HEK293 (cell line): ENCODE measurements around the gene ZNF831.
A peak's percentile ranks its signal among the peaks of the same experiment; 100 is the strongest.

Experiments used
- CTCF ChIA-PET: fragments of 350-600 bp; formaldehyde crosslinking; extraction: SDS; loops from one replicate; lab custom pipeline; 2021; ENCODE audit warnings: antibody characterized with exemption; lab: Yijun Ruan, JAX
- POLR2A ChIA-PET: fragments of 300-600 bp; formaldehyde crosslinking; extraction: SDS; loops from one replicate; lab custom pipeline; 2020; ENCODE audit warnings: antibody characterized with exemption, inconsistent platforms; lab: Yijun Ruan, JAX
- H3K27ac ChIP-seq: fragments of 200-500 bp; sonication (Bioruptor generic); 2 replicates; pipeline ENCODE4 v1.5.1; 2014; ENCODE audit warnings: low read depth, low read length, control low read depth, inconsistent platforms; ENCODE audit errors: extremely low read depth
- H3K36me3 ChIP-seq, 2 experiments: fragments of 200-500 bp in 1 of 2; sonication (Bioruptor generic) in 1 of 2; 1 replicate in 1 of 2; 2 replicates in 1 of 2; pipeline ENCODE4 v1.5.1; 2014 to 2017; ENCODE audit warnings: inconsistent platforms in 2 of 2, low read length in 2 of 2; ENCODE audit not compliant: control insufficient read depth in 2 of 2, insufficient read depth in 1 of 2
- H3K4me1 ChIP-seq: fragments of 200-500 bp; sonication (Bioruptor generic); 2 replicates; pipeline ENCODE4 v1.5.1; 2014; ENCODE audit warnings: mild to moderate bottlenecking, low read length, inconsistent platforms; ENCODE audit not compliant: control insufficient read depth, insufficient read depth
- H3K4me3 ChIP-seq: 2 replicates; pipeline ENCODE4 v1.5.1; 2011; ENCODE audit warnings: low read depth, mild to moderate bottlenecking, control low read depth, low read length, moderate library complexity
- H3K9me3 ChIP-seq: fragments of 200-500 bp; sonication (Bioruptor generic); 2 replicates; pipeline ENCODE4 v1.5.1; 2014; ENCODE audit warnings: low read depth, low read length, inconsistent platforms; ENCODE audit not compliant: control insufficient read depth, insufficient read depth
- ATF2 ChIP-seq: fragments of 450-650 bp; formaldehyde crosslinking; IDR thresholded peaks from 2 replicates; pipeline ENCODE4 v1.5.1; 2016; ENCODE audit warnings: missing biosample characterization, missing genetic modification characterization, low read depth
- ELK4 ChIP-seq: IDR thresholded peaks from 2 replicates; pipeline ENCODE4 v1.6.1; 2011; ENCODE audit warnings: mild to moderate bottlenecking, low read depth, low read length, borderline replicate concordance
- GLIS1 ChIP-seq: fragments of 450-650 bp; formaldehyde crosslinking; IDR thresholded peaks from 2 replicates; pipeline ENCODE4 v1.5.1; 2016; ENCODE audit warnings: missing biosample characterization, missing genetic modification characterization
- GLIS2 ChIP-seq: fragments of 450-650 bp; formaldehyde crosslinking; IDR thresholded peaks from 2 replicates; pipeline ENCODE4 v1.5.1; 2016; ENCODE audit warnings: missing biosample characterization, missing genetic modification characterization
- HOXC10 ChIP-seq: sonication (generic); formaldehyde crosslinking; IDR thresholded peaks from 2 replicates; pipeline ENCODE4 v1.8.1; 2023; ENCODE audit warnings: mild to moderate bottlenecking, missing genetic modification reagents
- HOXD13 ChIP-seq: sonication (generic); formaldehyde crosslinking; IDR thresholded peaks from 2 replicates; pipeline ENCODE4 v1.8.0; 2022; ENCODE audit warnings: missing genetic modification reagents, borderline replicate concordance
- KLF16 ChIP-seq: fragments of 450-650 bp; formaldehyde crosslinking; IDR thresholded peaks from 2 replicates; pipeline ENCODE4 v1.5.1; 2017; ENCODE audit warnings: missing biosample characterization, missing genetic modification characterization
- OVOL3 ChIP-seq: fragments of 450-650 bp; formaldehyde crosslinking; IDR thresholded peaks from 2 replicates; pipeline ENCODE4 v1.5.1; 2016; ENCODE audit warnings: missing biosample characterization, missing genetic modification characterization
- PRDM1 ChIP-seq: fragments of 450-650 bp; formaldehyde crosslinking; IDR thresholded peaks from 2 replicates; pipeline ENCODE4; 2016; ENCODE audit warnings: missing biosample characterization, missing genetic modification characterization
- ZBTB1 ChIP-seq: fragments of 450-650 bp; formaldehyde crosslinking; IDR thresholded peaks from 2 replicates; pipeline ENCODE4 v1.5.1; 2016; ENCODE audit warnings: missing biosample characterization, missing genetic modification characterization
- ZNF155 ChIP-seq: fragments of 450-650 bp; formaldehyde crosslinking; IDR thresholded peaks from 2 replicates; pipeline ENCODE4 v1.5.1; 2016; ENCODE audit warnings: missing biosample characterization, missing genetic modification characterization
- ZNF366 ChIP-seq: fragments of 450-650 bp; formaldehyde crosslinking; conservative IDR thresholded peaks from 2 replicates; pipeline ENCODE4 v1.5.1; 2016; ENCODE audit warnings: missing biosample characterization, missing genetic modification characterization
- ZNF510 ChIP-seq: fragments of 450-650 bp; formaldehyde crosslinking; IDR thresholded peaks from 2 replicates; pipeline ENCODE4 v1.5.1; 2018; ENCODE audit warnings: mild to moderate bottlenecking, missing genetic modification characterization, missing biosample characterization; ENCODE audit not compliant: insufficient replicate concordance
- ZNF544 ChIP-seq: fragments of 450-650 bp; formaldehyde crosslinking; IDR thresholded peaks from 2 replicates; pipeline ENCODE4 v1.5.0; 2017; ENCODE audit warnings: missing biosample characterization, missing genetic modification characterization
- ZNF560 ChIP-seq: fragments of 450-650 bp; formaldehyde crosslinking; IDR thresholded peaks from 2 replicates; pipeline ENCODE4 v1.5.1; 2017; ENCODE audit warnings: missing biosample characterization, missing genetic modification characterization, borderline replicate concordance
- ZNF600 ChIP-seq: fragments of 450-650 bp; formaldehyde crosslinking; IDR thresholded peaks from 2 replicates; pipeline ENCODE4 v1.5.1; 2016; ENCODE audit warnings: missing biosample characterization, missing genetic modification characterization
- ZNF626 ChIP-seq: fragments of 450-650 bp; sonication (Bioruptor Pico); formaldehyde crosslinking; IDR thresholded peaks from 2 replicates; pipeline ENCODE4 v1.5.1; 2018; ENCODE audit warnings: missing biosample characterization, missing genetic modification characterization, inconsistent platforms
- ZNF670 ChIP-seq: fragments of 450-650 bp; formaldehyde crosslinking; IDR thresholded peaks from 2 replicates; pipeline ENCODE4 v1.5.1; 2016; ENCODE audit warnings: missing biosample characterization, missing genetic modification characterization, low read depth
- ZSCAN18 ChIP-seq: fragments of 450-650 bp; formaldehyde crosslinking; IDR thresholded peaks from 2 replicates; pipeline ENCODE4 v1.5.1; 2016; ENCODE audit warnings: missing biosample characterization, missing genetic modification characterization
- ZSCAN23 ChIP-seq: fragments of 450-650 bp; formaldehyde crosslinking; IDR thresholded peaks from 2 replicates; pipeline ENCODE4 v1.5.1; 2016; ENCODE audit warnings: missing biosample characterization, missing genetic modification characterization

Gene ZNF831

GRCh38 chr20:59217794-59218280 lies 54.2 kb downstream of the ZNF831 start:
- no peak overlapping the region for H3K27ac ChIP-seq
- ChIA-PET CTCF (interaction anchor here (0.5 to 0.7 kb wide), 2 partner anchors 114 to 981 kb away, joined by 3 read pairs; no protein-coding TSS in a partner anchor), POLR2A (no interaction called here)
- H3K4me1 ChIP-seq: no peaks in the 10 kb centered on the region
- no peaks in the 10 kb centered on the region for H3K9me3 ChIP-seq
- no peak overlapping the region for H3K4me3 ChIP-seq
- no peaks in the 10 kb centered on the region for H3K36me3 ChIP-seq
- 0 out of 2 replicates have a peak, but pooled peaks have one; percentile 16 for TF ChIP-seq GLIS1
- no peak for TF ChIP-seq ZNF600
- no peak for TF ChIP-seq ATF2 (tag by site-specific recombination)
- TF ChIP-seq, all 188 proteins: peak for 1

GRCh38 chr20:59219211-59219610 lies 55.6 kb downstream of the ZNF831 start:
- no peak for TF ChIP-seq ZNF544
- no peak for TF ChIP-seq ZNF155 (tag by site-specific recombination)
- TF ChIP-seq ZNF560 (tag by site-specific recombination): no peak
- no peak for TF ChIP-seq ELK4
- TF ChIP-seq OVOL3: no peak
- TF ChIP-seq KLF16 (tag by site-specific recombination): no peak
- H3K36me3 ChIP-seq: no peaks in the 10 kb centered on the region
- no peak overlapping the region for H3K27ac ChIP-seq
- POLR2A ChIA-PET: no interaction called here
- CTCF ChIA-PET: no interaction called here
- H3K9me3 ChIP-seq: no peaks in the 10 kb centered on the region
- H3K4me3 ChIP-seq: no peak overlapping the region
- H3K4me1 ChIP-seq: no peaks in the 10 kb centered on the region

GRCh38 chr20:59220161-59220560 lies 56.5 kb downstream of the ZNF831 start:
- Histone ChIP-seq H3K9me3 (no peaks in the 10 kb centered on the region), H3K4me1 (no peaks in the 10 kb centered on the region), H3K36me3 (no peaks in the 10 kb centered on the region), H3K27ac (no peak overlapping the region), H3K4me3 (no peak overlapping the region)
- CTCF ChIA-PET: interaction anchor here (3.0 kb wide), 1 partner anchor 132 kb away, joined by 16 read pairs; no protein-coding TSS in a partner anchor
- POLR2A ChIA-PET: no interaction called here
- TF ChIP-seq ZSCAN18 (tag by site-specific recombination): no peak
- no peak for TF ChIP-seq OVOL3

- H3K27ac ChIP-seq: no peak overlapping the region
- no peak overlapping the region for H3K4me3 ChIP-seq
- POLR2A ChIA-PET: interaction anchor here (1.0 kb wide), 1 partner anchor 189 kb away, joined by 4 read pairs; the partner anchor contains the start of gene ATP5F1E
- H3K4me1 ChIP-seq: no peaks in the 10 kb centered on the region
- no peaks in the 10 kb centered on the region for H3K36me3 ChIP-seq
- H3K9me3 ChIP-seq: no peaks in the 10 kb centered on the region
- CTCF ChIA-PET: interaction anchor here (0.5 to 3.0 kb wide), 15 partner anchors 9 to 463 kb away, joined by 3 to 16 read pairs (median 4); partner anchors contain the start of gene TUBB1
- TF ChIP-seq ZNF510 (tag by site-specific recombination): no peak
- TF ChIP-seq HOXC10 (CRISPR knock-in tag): no peak
- TF ChIP-seq ZSCAN23 (tag by site-specific recombination): no peak
- no peak for TF ChIP-seq ZNF366
- TF ChIP-seq ZNF670: no peak
- no peak for TF ChIP-seq GLIS2 (tag by site-specific recombination)
- TF ChIP-seq PRDM1 (tag by site-specific recombination): no peak
- TF ChIP-seq HOXD13 (CRISPR knock-in tag): no peak
- no peak for TF ChIP-seq ZNF626
- no peak for TF ChIP-seq ZSCAN18 (tag by site-specific recombination)
- TF ChIP-seq ZBTB1: no peak
These were observed 57.6 kb downstream of the ZNF831 start for GRCh38 chr20:59221049-59221706.
